ENCODE measurements around the gene CTNNA2. TPM values are rescaled to one million over a fixed set of nuclear protein-coding genes. Genes with fewer than 3 reads are reported as not detected.

Gene CTNNA2
- total and polyA plus RNA-seq, 2 of the 8 experiments (the other 6 are each of a cell fraction or from before 2014, with no cell fraction given), result 3.9 to 9.0 TPM

DNA sequence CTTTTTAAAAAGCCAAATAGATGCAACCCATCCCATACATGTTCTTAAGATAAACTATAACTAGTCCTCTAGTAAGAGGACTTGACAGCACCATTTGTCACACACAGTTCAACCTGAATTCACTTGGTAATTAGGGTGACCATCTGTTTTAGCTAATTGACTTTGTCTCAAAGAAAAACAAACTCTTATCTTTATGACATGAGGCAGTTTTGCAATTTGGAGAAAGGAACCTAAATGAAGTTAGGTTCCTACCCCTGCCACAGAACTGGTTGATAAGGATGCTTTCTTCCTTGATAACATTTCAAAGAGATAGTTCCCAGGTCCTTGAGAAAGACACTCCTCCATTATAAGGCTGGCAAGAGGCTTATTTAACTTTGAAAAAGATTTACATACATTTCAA, 849.1 kb downstream of the CTNNA2 start:
- Histone ChIP-seq H3K79me2 (ENCODE audit: control insufficient read depth in 1 of 2, insufficient read depth in 2 of 2, low read length in 2 of 2) (no peaks in the 10 kb centered on the region), H3K4me1 (replicated peaks in 1 of 4; ENCODE audit: control insufficient read depth in 3 of 4, insufficient read depth in 4 of 4, low read length in 3 of 4) (peaks cover 0 to 7% (median 2%) of the 10 kb centered on the region in 4 experiments; a peak in 2 of 7 replicates), H4K5ac (ENCODE audit: insufficient read length, low read depth, low read length) (no peak overlapping the region), H4K20me1 (replicated peaks in 1 of 2; ENCODE audit: control insufficient read depth in 1 of 2, insufficient read depth in 2 of 2, low read length in 2 of 2) (peaks cover 0 to 2% of the 10 kb centered on the region in 2 experiments), H3K14ac (ENCODE audit: insufficient read length) (no peak overlapping the region), H2BK20ac (ENCODE audit: low read length) (no peak overlapping the region), H2BK5ac (ENCODE audit: low read depth, low read length) (no peak overlapping the region), H2BK120ac (replicated peaks; ENCODE audit: low read depth, low read length) (no peak overlapping the region), H3K23ac (ENCODE audit: insufficient read length) (no peak overlapping the region), H2AK5ac (ENCODE audit: low read depth, low read length) (no peak overlapping the region), H3K9me3 (ENCODE audit: insufficient read depth in 2 of 2, low read depth in 1 of 2, low read length in 1 of 2) (no peaks in the 10 kb centered on the region), H3K27me3 (replicated peaks in 1 of 4; ENCODE audit: control insufficient read depth in 3 of 4, extremely low read depth in 1 of 4, insufficient read depth in 3 of 4, low read length in 3 of 4) (peaks cover 0 to 6% (median 3%) of the 10 kb centered on the region in 4 experiments; a peak in 3 of 7 replicates), H2BK12ac (ENCODE audit: low read depth, low read length) (no peak overlapping the region), H3K4me3 (ENCODE audit: extremely low read depth in 1 of 4, insufficient read depth in 2 of 4, low read depth in 3 of 4, low read length in 4 of 4) (no peak overlapping the region), H3K18ac (ENCODE audit: extremely low read depth, low read length) (no peak overlapping the region), H4K91ac (replicated peaks; ENCODE audit: insufficient read length, low read length) (no peak overlapping the region), H3K4me2 (ENCODE audit: insufficient read depth in 1 of 2, low read depth in 2 of 2, low read length in 2 of 2) (no peak overlapping the region), H2BK15ac (ENCODE audit: low read length) (no peak overlapping the region), H4K8ac (ENCODE audit: extremely low read depth, insufficient read depth, low read length) (no peak overlapping the region), H3K56ac (replicated peaks; ENCODE audit: insufficient read length, low read depth, low read length) (no peak overlapping the region), H3K23me2 (ENCODE audit: low read depth, low read length) (no peaks in the 10 kb centered on the region), H3K36me3 (ENCODE audit: control insufficient read depth in 2 of 4, insufficient read depth in 4 of 4, low read length in 3 of 4) (no peaks in the 10 kb centered on the region), H2AFZ (ENCODE audit: low read length) (no peak overlapping the region), H3K4ac (replicated peaks; ENCODE audit: insufficient read length, low read depth, low read length) (no peak overlapping the region), H3K9ac (replicated peaks in 1 of 4; ENCODE audit: extremely low read depth in 1 of 4, low read depth in 3 of 4, low read length in 3 of 4) (no peak overlapping the region), H3K27ac (ENCODE audit: low read depth, low read length) (no peak overlapping the region), H3K79me1 (ENCODE audit: low read depth, low read length) (no peaks in the 10 kb centered on the region)
- FAIRE-seq (no peak), DNase-seq (ENCODE audit: low read depth in 1 of 2, low spot score in 2 of 2) (no peak)
- ChIA-PET CTCF (ENCODE audit: partially characterized antibody) (no interaction called here), POLR2A (ENCODE audit: partially characterized antibody) (no interaction called here)
- no peak for TF ChIP-seq CBX5 (IDR thresholded peaks at IDR 0.05; ENCODE audit: low read depth, low read length)
- no peak for TF ChIP-seq HDAC2 (IDR thresholded peaks at IDR 0.05; ENCODE audit: borderline replicate concordance in 1 of 2, low read depth in 2 of 2, low read length in 2 of 2)
- TF ChIP-seq, protein P1, sequence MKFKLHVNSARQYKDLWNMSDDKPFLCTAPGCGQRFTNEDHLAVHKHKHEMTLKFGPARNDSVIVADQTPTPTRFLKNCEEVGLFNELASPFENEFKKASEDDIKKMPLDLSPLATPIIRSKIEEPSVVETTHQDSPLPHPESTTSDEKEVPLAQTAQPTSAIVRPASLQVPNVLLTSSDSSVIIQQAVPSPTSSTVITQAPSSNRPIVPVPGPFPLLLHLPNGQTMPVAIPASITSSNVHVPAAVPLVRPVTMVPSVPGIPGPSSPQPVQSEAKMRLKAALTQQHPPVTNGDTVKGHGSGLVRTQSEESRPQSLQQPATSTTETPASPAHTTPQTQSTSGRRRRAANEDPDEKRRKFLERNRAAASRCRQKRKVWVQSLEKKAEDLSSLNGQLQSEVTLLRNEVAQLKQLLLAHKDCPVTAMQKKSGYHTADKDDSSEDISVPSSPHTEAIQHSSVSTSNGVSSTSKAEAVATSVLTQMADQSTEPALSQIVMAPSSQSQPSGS (IDR thresholded peaks at IDR 0.05; ENCODE audit: low read length), result no peak
- TF ChIP-seq, protein P2, sequence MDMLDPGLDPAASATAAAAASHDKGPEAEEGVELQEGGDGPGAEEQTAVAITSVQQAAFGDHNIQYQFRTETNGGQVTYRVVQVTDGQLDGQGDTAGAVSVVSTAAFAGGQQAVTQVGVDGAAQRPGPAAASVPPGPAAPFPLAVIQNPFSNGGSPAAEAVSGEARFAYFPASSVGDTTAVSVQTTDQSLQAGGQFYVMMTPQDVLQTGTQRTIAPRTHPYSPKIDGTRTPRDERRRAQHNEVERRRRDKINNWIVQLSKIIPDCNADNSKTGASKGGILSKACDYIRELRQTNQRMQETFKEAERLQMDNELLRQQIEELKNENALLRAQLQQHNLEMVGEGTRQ (IDR thresholded peaks at IDR 0.05; ENCODE audit: low read length), result no peak
- TF ChIP-seq, protein P3, sequence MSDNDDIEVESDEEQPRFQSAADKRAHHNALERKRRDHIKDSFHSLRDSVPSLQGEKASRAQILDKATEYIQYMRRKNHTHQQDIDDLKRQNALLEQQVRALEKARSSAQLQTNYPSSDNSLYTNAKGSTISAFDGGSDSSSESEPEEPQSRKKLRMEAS (IDR thresholded peaks at IDR 0.05), result no peak
- TF ChIP-seq BRCA1 (IDR thresholded peaks at IDR 0.05; ENCODE audit: low read depth, low read length), result no peak
- no peak for TF ChIP-seq CEBPB (IDR thresholded peaks at IDR 0.05; ENCODE audit: low read depth, low read length)
- no peak for TF ChIP-seq EP300 (IDR thresholded peaks at IDR 0.05; ENCODE audit: borderline replicate concordance in 1 of 2, low read depth in 2 of 2, low read length in 2 of 2)
- no peak for TF ChIP-seq TAF7 (optimal IDR thresholded peaks at IDR 0.05; ENCODE audit: borderline replicate concordance, low read depth, low read length)
- TF ChIP-seq POLR2A (IDR thresholded peaks at IDR 0.05; ENCODE audit: control extremely low read depth in 1 of 2, low read depth in 2 of 2, low read length in 2 of 2), result no peak
- no peak for TF ChIP-seq TEAD4 (IDR thresholded peaks at IDR 0.05; ENCODE audit: low read depth, low read length)
- TF ChIP-seq SRF (IDR thresholded peaks at IDR 0.05; ENCODE audit: low read depth, low read length), result no peak
- no peak for TF ChIP-seq TAF1 (IDR thresholded peaks at IDR 0.05; ENCODE audit: low read depth, low read length)

All from H1 (cell line).